ENCODE measurements around the gene ZNF417. TPM values are rescaled to one million over a fixed set of nuclear protein-coding genes. Genes with fewer than 3 reads are reported as not detected.
"Not testable (repeated sequence)": the region's sequence is repeated elsewhere in the genome, so short reads cannot be mapped to it uniquely, and the experiment has no call there.

ZNF417 gene
- total and polyA plus RNA-seq, 2 experiments from 2014 or later: 6.0 to 19.4 TPM

DNA sequence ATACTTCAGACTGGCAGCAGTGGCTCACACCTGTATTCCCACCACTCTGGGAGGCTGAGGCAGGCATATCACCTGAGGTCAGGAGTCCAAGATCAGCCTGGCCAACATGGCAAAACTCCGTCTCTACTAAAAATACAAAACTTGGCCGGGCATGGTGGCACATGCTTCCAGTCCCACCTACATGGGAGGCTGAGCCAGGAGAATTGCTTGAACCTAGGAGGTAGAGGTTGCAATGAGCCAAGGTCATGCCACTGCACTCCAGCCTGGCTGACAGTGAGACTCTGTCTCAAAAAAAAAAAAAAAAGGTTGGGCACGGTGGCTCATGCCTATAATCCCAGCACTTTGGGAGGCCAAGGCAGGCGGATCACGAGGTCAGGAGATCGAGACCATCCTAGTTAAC is 46.7 kb downstream of the ZNF417 start:
- H3K27me3 ChIP-seq (ENCODE audit: insufficient read depth); H3K4me1 Mint-ChIP-seq; H3K9me2 ChIP-seq (ENCODE audit: insufficient read depth); H3K4me2 ChIP-seq; H3K4me3 ChIP-seq; H2AFZ ChIP-seq; H3K4me1 ChIP-seq (ENCODE audit: insufficient read depth); DNase-seq (ENCODE audit: low spot score); ATAC-seq; H3K27ac Mint-ChIP-seq; H3K4me3 Mint-ChIP-seq: not testable (repeated sequence)
- Histone ChIP-seq H3K27ac (ENCODE audit: low read depth) (0 out of 2 replicates have a peak overlapping the region, but pooled peaks have one; percentile 5), H3K79me2 (replicated peaks; ENCODE audit: insufficient read depth) (peaks cover 97% of the 10 kb centered on the region), H3K36me3 (ENCODE audit: insufficient read depth) (peaks cover 65% of the 10 kb centered on the region), H4K20me1 (replicated peaks; ENCODE audit: insufficient read depth) (peaks cover 50% of the 10 kb centered on the region; the same call in 1 of the 2 replicates), H3F3A (replicated peaks; ENCODE audit: low read depth) (peaks cover 69% of the 10 kb centered on the region)
- peaks cover 41% of the 10 kb centered on the region for H3K9me3 Mint-ChIP-seq
- H3K36me3 Mint-ChIP-seq (ENCODE audit: low read depth): peaks cover 94% of the 10 kb centered on the region
- H3K27me3 Mint-ChIP-seq (ENCODE audit: insufficient read depth, low read depth, poor library complexity): peaks cover 13% of the 10 kb centered on the region

DNA sequence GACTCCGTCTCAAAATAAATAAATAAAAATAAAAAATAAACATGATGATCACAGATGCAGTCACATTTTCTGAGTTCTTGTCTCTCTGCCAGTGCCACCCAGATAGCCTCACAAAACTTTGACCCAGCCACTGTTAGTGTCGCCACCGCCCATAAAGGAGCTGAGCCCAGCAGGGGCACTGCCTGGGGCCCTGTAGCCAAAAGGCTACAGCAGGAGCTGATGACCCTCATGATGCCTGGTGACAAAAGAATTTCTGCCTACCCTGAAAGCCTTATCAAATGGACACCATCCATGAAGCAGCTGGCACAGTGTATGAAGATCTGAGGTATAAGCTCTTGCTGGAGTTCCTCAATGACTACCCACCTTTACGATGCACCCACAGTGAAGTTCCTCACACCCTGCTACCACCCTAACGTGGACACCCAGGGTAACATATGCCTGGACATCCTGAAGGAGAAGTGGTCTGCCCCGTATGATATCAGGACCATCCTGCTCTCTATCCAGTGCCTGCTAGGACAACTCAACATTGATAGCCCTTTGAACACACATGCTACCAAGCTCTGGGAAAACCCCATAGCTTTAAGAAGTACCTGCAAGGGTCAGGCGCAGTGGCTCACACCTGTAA is 48.4 kb downstream of the ZNF417 start:
- no peak for DNase-seq (ENCODE audit: low spot score)
- no peak for TF ChIP-seq EZH2 (IDR thresholded peaks at IDR 0.05; ENCODE audit: low read depth, unreplicated experiment)
- TF ChIP-seq POLR2AphosphoS5 (IDR thresholded peaks at IDR 0.05; ENCODE audit: low read depth): peak; percentile 13; the same call in 1 of the 2 replicates
- peaks cover 24% of the 10 kb centered on the region for H3K9me3 Mint-ChIP-seq
- Histone ChIP-seq H3F3A (replicated peaks; ENCODE audit: low read depth) (peaks cover 68% of the 10 kb centered on the region), H3K4me3 (no peak overlapping the region), H3K27ac (ENCODE audit: low read depth) (peak overlapping the region; percentile 73), H4K20me1 (replicated peaks; ENCODE audit: insufficient read depth) (peaks cover 62% of the 10 kb centered on the region; the same call in 1 of the 2 replicates), H3K27me3 (ENCODE audit: insufficient read depth) (no peaks in the 10 kb centered on the region), H2AFZ (no peak overlapping the region), H3K36me3 (ENCODE audit: insufficient read depth) (peaks cover 57% of the 10 kb centered on the region), H3K79me2 (replicated peaks; ENCODE audit: insufficient read depth) (peaks cover 91% of the 10 kb centered on the region), H3K9me2 (ENCODE audit: insufficient read depth) (0 out of 2 replicates have a peak, but pooled peaks cover 3% of the 10 kb centered on the region), H3K4me1 (ENCODE audit: insufficient read depth) (no peaks in the 10 kb centered on the region), H3K4me2 (no peak overlapping the region)
- H3K36me3 Mint-ChIP-seq (ENCODE audit: low read depth): peaks cover 93% of the 10 kb centered on the region
- peaks cover 8% of the 10 kb centered on the region for H3K27me3 Mint-ChIP-seq (ENCODE audit: insufficient read depth, low read depth, poor library complexity)
- 0 out of 2 replicates have a peak overlapping the region, but pooled peaks have one; percentile 67 for H3K27ac Mint-ChIP-seq
- H3K4me3 Mint-ChIP-seq: no peak overlapping the region
- ATAC-seq: no peak
- no peaks in the 10 kb centered on the region for H3K4me1 Mint-ChIP-seq

Other genes with a start within 250 kb of the ZNF417 start
- not detected in 2 replicates for gene ZSCAN4, start 247.7 kb downstream of the ZNF417 start, total RNA-seq (2014; rRNA removed; shearing (Covaris generic))
- not detected in 2 replicates for gene ZSCAN4, start 247.7 kb downstream of the ZNF417 start, polyA plus RNA-seq (2016; fragmentation: Nextera tagmentation; extraction: Ambion mirVana)
- 45.7 and 51.4 TPM in 2 replicates for gene ZNF551, start 234.6 kb downstream of the ZNF417 start, total RNA-seq (2014; rRNA removed; shearing (Covaris generic))
- gene ZNF551, start 234.6 kb downstream of the ZNF417 start, polyA plus RNA-seq (2016; fragmentation: Nextera tagmentation; extraction: Ambion mirVana): 7.8 and 8.2 TPM in 2 replicates
- gene ZNF154, start 207.4 kb downstream of the ZNF417 start, total RNA-seq (2014; rRNA removed; shearing (Covaris generic)): 7.3 and 10.1 TPM in 2 replicates
- 4.4 and 5.1 TPM in 2 replicates for gene ZNF154, start 207.4 kb downstream of the ZNF417 start, polyA plus RNA-seq (2016; fragmentation: Nextera tagmentation; extraction: Ambion mirVana)
- gene ZNF671, start 189.0 kb downstream of the ZNF417 start, total RNA-seq (2014; rRNA removed; shearing (Covaris generic)): 6.6 and 6.7 TPM in 2 replicates
- gene ZNF671, start 189.0 kb downstream of the ZNF417 start, polyA plus RNA-seq (2016; fragmentation: Nextera tagmentation; extraction: Ambion mirVana): 2.9 and 3.3 TPM in 2 replicates
- 19.4 and 22.6 TPM in 2 replicates for gene ZNF776, start 169.8 kb downstream of the ZNF417 start, total RNA-seq (2014; rRNA removed; shearing (Covaris generic))
- gene ZNF776, start 169.8 kb downstream of the ZNF417 start, polyA plus RNA-seq (2016; fragmentation: Nextera tagmentation; extraction: Ambion mirVana): 4.7 and 5.9 TPM in 2 replicates
- 12.5 and 16.9 TPM in 2 replicates for gene ZNF586, start 146.9 kb downstream of the ZNF417 start, total RNA-seq (2014; rRNA removed; shearing (Covaris generic))
- gene ZNF586, start 146.9 kb downstream of the ZNF417 start, polyA plus RNA-seq (2016; fragmentation: Nextera tagmentation; extraction: Ambion mirVana): 5.2 and 7.2 TPM in 2 replicates
- 15.7 and 18.9 TPM in 2 replicates for gene ZNF552, start 101.7 kb downstream of the ZNF417 start, total RNA-seq (2014; rRNA removed; shearing (Covaris generic))
- 7.7 and 11.7 TPM in 2 replicates for gene ZNF552, start 101.7 kb downstream of the ZNF417 start, polyA plus RNA-seq (2016; fragmentation: Nextera tagmentation; extraction: Ambion mirVana)
- gene ZNF587B, start 86.3 kb downstream of the ZNF417 start, total RNA-seq (2014; rRNA removed; shearing (Covaris generic)): 62.0 and 69.9 TPM in 2 replicates
- gene ZNF587B, start 86.3 kb downstream of the ZNF417 start, polyA plus RNA-seq (2016; fragmentation: Nextera tagmentation; extraction: Ambion mirVana): 13.7 and 16.6 TPM in 2 replicates
- gene ZNF587, start 66.7 kb downstream of the ZNF417 start, total RNA-seq (2014; rRNA removed; shearing (Covaris generic)): 31.8 and 38.7 TPM in 2 replicates
- gene ZNF587, start 66.7 kb downstream of the ZNF417 start, polyA plus RNA-seq (2016; fragmentation: Nextera tagmentation; extraction: Ambion mirVana): 12.8 and 13.6 TPM in 2 replicates
- gene ZNF814, start 27.6 kb downstream of the ZNF417 start, total RNA-seq (2014; rRNA removed; shearing (Covaris generic)): 75.1 and 80.4 TPM in 2 replicates
- gene ZNF814, start 27.6 kb downstream of the ZNF417 start, polyA plus RNA-seq (2016; fragmentation: Nextera tagmentation; extraction: Ambion mirVana): 86.9 and 89.5 TPM in 2 replicates
- 13.4 and 14.4 TPM in 2 replicates for gene ZNF418, start 18.8 kb upstream of the ZNF417 start, total RNA-seq (2014; rRNA removed; shearing (Covaris generic))
- 7.3 and 11.1 TPM in 2 replicates for gene ZNF418, start 18.8 kb upstream of the ZNF417 start, polyA plus RNA-seq (2016; fragmentation: Nextera tagmentation; extraction: Ambion mirVana)
- gene ZNF256, start 31.1 kb upstream of the ZNF417 start, total RNA-seq (2014; rRNA removed; shearing (Covaris generic)): 16.2 and 20.4 TPM in 2 replicates
- 5.8 and 8.8 TPM in 2 replicates for gene ZNF256, start 31.1 kb upstream of the ZNF417 start, polyA plus RNA-seq (2016; fragmentation: Nextera tagmentation; extraction: Ambion mirVana)
- not detected in 2 replicates for gene C19orf18, start 57.9 kb upstream of the ZNF417 start, total RNA-seq (2014; rRNA removed; shearing (Covaris generic))
- 0.66 and 1.0 TPM in 2 replicates for gene C19orf18, start 57.9 kb upstream of the ZNF417 start, polyA plus RNA-seq (2016; fragmentation: Nextera tagmentation; extraction: Ambion mirVana)
- gene ZNF606, start 86.2 kb upstream of the ZNF417 start, total RNA-seq (2014; rRNA removed; shearing (Covaris generic)): 54.4 and 55.6 TPM in 2 replicates
- gene ZNF606, start 86.2 kb upstream of the ZNF417 start, polyA plus RNA-seq (2016; fragmentation: Nextera tagmentation; extraction: Ambion mirVana): 11.4 and 13.6 TPM in 2 replicates
- 0.93 and 1.5 TPM in 2 replicates for gene ZSCAN1, start 117.4 kb upstream of the ZNF417 start, total RNA-seq (2014; rRNA removed; shearing (Covaris generic))
- 3.9 and 4.9 TPM in 2 replicates for gene ZSCAN1, start 117.4 kb upstream of the ZNF417 start, polyA plus RNA-seq (2016; fragmentation: Nextera tagmentation; extraction: Ambion mirVana)
- 9.8 and 10.3 TPM in 2 replicates for gene ZNF135, start 142.7 kb upstream of the ZNF417 start, total RNA-seq (2014; rRNA removed; shearing (Covaris generic))
- 2.8 and 4.8 TPM in 2 replicates for gene ZNF135, start 142.7 kb upstream of the ZNF417 start, polyA plus RNA-seq (2016; fragmentation: Nextera tagmentation; extraction: Ambion mirVana)
- 63.9 and 75.0 TPM in 2 replicates for gene ZSCAN18, start 181.6 kb upstream of the ZNF417 start, total RNA-seq (2014; rRNA removed; shearing (Covaris generic))
- 25.1 and 29.1 TPM in 2 replicates for gene ZSCAN18, start 181.6 kb upstream of the ZNF417 start, polyA plus RNA-seq (2016; fragmentation: Nextera tagmentation; extraction: Ambion mirVana)
- gene ZNF329, start 234.2 kb upstream of the ZNF417 start, total RNA-seq (2014; rRNA removed; shearing (Covaris generic)): 15.2 and 16.9 TPM in 2 replicates
- 2.7 and 3.3 TPM in 2 replicates for gene ZNF329, start 234.2 kb upstream of the ZNF417 start, polyA plus RNA-seq (2016; fragmentation: Nextera tagmentation; extraction: Ambion mirVana)